Muscle layer of colon (tissue), 2 donors: ENCODE measurements around the gene SMC1B.
A peak's percentile ranks its signal among the peaks of the same experiment; 100 is the strongest.

Experiments used
- H3K27ac ChIP-seq: one replicate; pipeline ENCODE4 v1.7.0; 2013; ENCODE audit warnings: low read depth, mild to moderate bottlenecking, low read length, moderate library complexity
- H3K27me3 ChIP-seq, 2 donors: one replicate each; pipeline ENCODE4 v1.7.0; 2013; ENCODE audit warnings: low read length in 2 of 2, mild to moderate bottlenecking in 2 of 2; ENCODE audit not compliant: insufficient read depth in 2 of 2, control insufficient read depth in 1 of 2
- H3K36me3 ChIP-seq: one replicate; pipeline ENCODE4 v1.7.0; 2013; ENCODE audit warnings: mild to moderate bottlenecking, low read length; ENCODE audit not compliant: insufficient read depth
- H3K4me1 ChIP-seq: one replicate; pipeline ENCODE4 v1.7.0; 2013; ENCODE audit warnings: mild to moderate bottlenecking, low read length; ENCODE audit not compliant: insufficient read depth
- H3K4me3 ChIP-seq, 2 donors: one replicate each; pipeline ENCODE4 v1.7.0; 2013; ENCODE audit warnings: low read length in 2 of 2, low read depth in 1 of 2, mild to moderate bottlenecking in 1 of 2, moderate library complexity in 1 of 2
- H3K9ac ChIP-seq: one replicate; pipeline ENCODE4 v1.7.0; 2013; ENCODE audit warnings: low read length
- H3K9me3 ChIP-seq: one replicate; pipeline ENCODE4 v1.7.0; 2013; ENCODE audit warnings: mild to moderate bottlenecking, low read length
- donor health status: abdominal sarcoma.
- donor health status: Adenocarcinoma of cecum.

SMC1B gene, protein sequence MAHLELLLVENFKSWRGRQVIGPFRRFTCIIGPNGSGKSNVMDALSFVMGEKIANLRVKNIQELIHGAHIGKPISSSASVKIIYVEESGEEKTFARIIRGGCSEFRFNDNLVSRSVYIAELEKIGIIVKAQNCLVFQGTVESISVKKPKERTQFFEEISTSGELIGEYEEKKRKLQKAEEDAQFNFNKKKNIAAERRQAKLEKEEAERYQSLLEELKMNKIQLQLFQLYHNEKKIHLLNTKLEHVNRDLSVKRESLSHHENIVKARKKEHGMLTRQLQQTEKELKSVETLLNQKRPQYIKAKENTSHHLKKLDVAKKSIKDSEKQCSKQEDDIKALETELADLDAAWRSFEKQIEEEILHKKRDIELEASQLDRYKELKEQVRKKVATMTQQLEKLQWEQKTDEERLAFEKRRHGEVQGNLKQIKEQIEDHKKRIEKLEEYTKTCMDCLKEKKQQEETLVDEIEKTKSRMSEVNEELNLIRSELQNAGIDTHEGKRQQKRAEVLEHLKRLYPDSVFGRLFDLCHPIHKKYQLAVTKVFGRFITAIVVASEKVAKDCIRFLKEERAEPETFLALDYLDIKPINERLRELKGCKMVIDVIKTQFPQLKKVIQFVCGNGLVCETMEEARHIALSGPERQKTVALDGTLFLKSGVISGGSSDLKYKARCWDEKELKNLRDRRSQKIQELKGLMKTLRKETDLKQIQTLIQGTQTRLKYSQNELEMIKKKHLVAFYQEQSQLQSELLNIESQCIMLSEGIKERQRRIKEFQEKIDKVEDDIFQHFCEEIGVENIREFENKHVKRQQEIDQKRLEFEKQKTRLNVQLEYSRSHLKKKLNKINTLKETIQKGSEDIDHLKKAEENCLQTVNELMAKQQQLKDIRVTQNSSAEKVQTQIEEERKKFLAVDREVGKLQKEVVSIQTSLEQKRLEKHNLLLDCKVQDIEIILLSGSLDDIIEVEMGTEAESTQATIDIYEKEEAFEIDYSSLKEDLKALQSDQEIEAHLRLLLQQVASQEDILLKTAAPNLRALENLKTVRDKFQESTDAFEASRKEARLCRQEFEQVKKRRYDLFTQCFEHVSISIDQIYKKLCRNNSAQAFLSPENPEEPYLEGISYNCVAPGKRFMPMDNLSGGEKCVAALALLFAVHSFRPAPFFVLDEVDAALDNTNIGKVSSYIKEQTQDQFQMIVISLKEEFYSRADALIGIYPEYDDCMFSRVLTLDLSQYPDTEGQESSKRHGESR

DNA sequence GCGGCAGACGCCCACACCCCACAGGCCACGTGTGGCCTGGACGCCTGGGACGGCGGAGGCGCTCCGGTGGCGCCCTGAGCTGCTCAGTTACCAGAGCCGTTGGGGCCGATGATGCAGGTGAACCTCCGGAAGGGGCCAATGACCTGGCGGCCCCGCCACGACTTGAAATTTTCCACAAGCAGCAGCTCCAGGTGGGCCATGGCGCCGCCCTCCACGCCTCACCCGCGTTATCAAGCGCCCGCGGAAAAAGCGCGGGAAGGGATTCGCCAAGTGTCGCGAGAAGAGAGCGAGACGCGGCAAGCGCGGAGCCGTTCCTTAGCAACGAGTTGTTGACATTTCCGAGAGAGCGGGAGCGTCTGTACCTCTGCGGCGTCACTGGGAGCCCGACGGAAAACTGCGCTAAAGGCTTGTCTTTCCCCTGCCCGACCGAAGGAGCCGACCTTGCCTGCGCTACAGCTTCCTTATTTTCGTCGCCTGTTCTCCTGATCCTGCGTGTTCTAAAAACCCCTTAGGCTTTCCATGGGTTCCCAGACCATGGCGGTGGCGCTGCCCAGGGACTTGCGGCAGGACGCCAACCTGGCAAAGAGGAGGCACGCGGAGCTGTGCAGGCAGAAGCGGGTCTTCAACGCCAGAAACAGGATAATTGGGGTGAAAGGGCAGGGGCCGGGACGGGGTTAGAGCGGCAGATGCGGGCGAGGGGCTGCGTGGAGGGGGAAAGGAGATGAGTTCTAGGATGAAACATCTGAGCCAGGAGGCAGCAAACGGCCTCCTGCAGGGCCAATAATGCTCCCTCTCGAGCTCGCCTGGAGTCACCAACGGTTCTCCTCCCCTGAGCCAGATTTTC lies at the start of gene SMC1B, which contains the start of gene RIBC2:
Gene SMC1B, minus strand, starts transcription at position 232 of the 844 bp plus-strand sequence. Its CDS starts 32 bp downstream, at position 200.
Gene RIBC2, plus strand, starts transcription at position 326 of the 844 bp plus-strand sequence. Its CDS starts 194 bp downstream, at position 520.
- Histone ChIP-seq H3K4me1 (no peaks in the 10 kb centered on the region), H3K9ac (no peak within 1 kb of the TSS), H3K4me3 (peak within 1 kb of the TSS; percentile 6 to 63), H3K36me3 (no peaks in the 10 kb centered on the region), H3K27me3 (peaks cover 0 to 7% of the 10 kb centered on the region in 2 donors), H3K27ac (no peak within 1 kb of the TSS), H3K9me3 (no peaks in the 10 kb centered on the region)

DNA sequence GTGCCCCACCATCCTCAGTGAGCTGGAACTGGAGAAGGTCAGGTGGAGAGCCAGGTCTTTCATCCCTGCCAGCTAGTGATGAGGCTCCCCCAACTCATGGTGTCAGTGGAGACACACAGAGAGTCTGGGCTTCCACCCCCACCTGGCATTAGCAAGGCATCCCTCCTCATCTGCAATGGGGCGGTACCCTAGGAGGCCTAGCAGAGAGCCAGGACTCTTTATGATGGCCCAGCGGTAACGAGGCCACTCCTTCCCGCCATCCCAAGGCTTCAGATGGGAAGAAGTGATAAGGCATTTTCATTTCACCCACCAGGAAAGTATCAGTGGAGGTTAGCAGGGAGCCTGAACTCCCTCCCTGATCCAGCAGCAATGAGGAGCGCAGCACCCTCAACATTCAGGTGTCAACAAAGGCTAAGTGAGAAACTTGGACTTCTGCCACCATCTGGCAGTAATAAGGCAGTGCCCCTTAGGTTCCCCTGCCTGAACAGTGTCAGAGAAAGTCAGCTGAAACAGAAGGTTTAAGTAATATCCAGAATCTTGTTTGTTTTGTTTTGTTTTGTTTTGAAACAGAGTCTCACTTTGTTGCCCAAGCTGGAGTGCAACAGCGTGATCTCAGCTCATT lies 48.7 kb upstream of the SMC1B start:
- Histone ChIP-seq H3K27ac (no peak overlapping the region), H3K36me3 (no peaks in the 10 kb centered on the region), H3K4me3 (no peak overlapping the region), H3K27me3 (no peaks in the 10 kb centered on the region), H3K4me1 (peaks cover 9% of the 10 kb centered on the region), H3K9ac (no peak overlapping the region), H3K9me3 (no peaks in the 10 kb centered on the region)

DNA sequence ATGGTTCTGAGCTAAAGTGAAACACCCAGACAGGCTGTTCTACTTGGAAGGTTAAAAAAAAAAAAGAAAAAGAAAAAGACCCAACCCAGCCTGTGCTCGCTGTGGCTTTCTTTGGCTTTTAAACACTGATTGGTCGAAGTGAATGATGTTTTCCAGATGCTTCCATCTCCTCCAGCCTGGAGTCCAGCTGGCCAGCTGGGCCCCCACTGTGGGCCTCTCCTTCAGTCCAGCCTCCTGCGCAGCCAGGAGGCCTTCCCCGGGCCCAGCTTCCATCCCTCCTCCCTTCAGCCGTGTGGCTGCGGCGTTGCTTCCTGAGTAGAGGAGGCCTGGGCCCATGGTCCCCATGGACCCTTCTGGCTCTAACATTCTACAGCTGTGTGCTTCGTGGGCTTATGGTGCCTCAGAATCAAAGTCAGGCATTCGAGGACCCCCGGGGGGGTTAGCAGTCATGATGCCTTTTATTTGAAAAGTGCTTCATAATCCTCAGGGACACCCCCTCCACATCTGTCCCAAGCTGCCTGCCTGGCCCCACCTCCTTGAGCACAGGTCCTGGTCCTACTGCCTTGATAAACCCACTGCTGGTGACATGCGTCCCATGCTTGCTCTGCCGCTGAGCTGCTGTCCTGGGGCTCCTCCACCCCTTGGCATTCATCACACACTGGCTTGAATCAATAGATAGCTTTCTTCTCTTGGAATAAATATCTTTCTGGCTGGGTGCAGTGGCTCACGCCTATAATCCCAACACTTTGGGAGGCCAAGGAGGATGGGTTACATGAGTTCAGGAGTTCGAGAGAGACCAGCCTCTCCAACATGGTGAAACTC lies 47.1 kb upstream of the SMC1B start:
- H3K27me3 ChIP-seq: no peaks in the 10 kb centered on the region
- no peak overlapping the region for H3K4me3 ChIP-seq
- H3K27ac ChIP-seq: peak overlapping the region; percentile 24
- no peaks in the 10 kb centered on the region for H3K9me3 ChIP-seq
- H3K9ac ChIP-seq: no peak overlapping the region
- no peaks in the 10 kb centered on the region for H3K36me3 ChIP-seq
- H3K4me1 ChIP-seq: peaks cover 9% of the 10 kb centered on the region

DNA sequence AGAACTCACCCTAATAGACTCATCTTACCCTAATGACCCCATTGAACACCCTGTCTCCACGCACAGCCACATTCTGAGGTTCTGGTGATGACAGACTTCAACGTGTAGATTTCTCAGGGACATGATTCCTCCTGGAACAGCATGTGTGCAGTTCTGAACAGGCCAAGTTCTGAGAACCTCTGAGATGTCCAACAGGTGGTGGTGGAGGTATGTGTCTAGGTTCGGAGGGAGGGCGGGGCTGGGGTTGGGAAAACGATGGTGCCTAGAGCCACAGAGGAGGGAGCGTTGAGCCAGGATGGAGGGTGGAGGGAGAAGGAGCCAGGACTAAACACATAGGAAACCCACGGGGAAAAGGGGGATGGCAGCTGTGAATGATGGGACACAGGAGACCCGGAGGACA lies 45.8 kb upstream of the SMC1B start:
- Histone ChIP-seq H3K4me3 (no peak overlapping the region), H3K27ac (no peak overlapping the region), H3K4me1 (peaks cover 9% of the 10 kb centered on the region), H3K27me3 (no peaks in the 10 kb centered on the region), H3K36me3 (no peaks in the 10 kb centered on the region), H3K9ac (no peak overlapping the region), H3K9me3 (no peaks in the 10 kb centered on the region)

DNA sequence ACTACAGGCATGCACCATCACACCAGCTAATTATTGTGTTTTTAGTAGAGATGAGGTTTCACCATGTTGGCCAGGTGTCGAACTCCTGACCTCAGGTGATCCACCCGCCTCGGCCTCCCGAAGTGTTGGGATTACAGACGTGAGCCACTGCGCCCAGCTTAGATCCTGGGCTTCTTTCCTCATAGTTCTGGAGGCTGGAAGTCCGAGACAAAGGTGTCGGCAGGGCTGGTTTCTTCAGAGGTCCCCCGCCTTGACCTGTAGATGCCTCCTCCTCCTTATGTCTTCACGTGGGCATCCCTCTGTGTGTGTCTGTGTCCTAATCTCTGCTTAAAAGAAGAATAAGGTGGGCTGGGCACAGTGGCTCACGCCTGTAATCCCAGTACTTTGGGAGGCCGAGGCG lies 45.1 kb upstream of the SMC1B start:
- Histone ChIP-seq H3K9ac (no peak overlapping the region), H3K27ac (no peak overlapping the region), H3K9me3 (no peaks in the 10 kb centered on the region), H3K4me3 (no peak overlapping the region), H3K36me3 (no peaks in the 10 kb centered on the region), H3K4me1 (peaks cover 9% of the 10 kb centered on the region), H3K27me3 (no peaks in the 10 kb centered on the region)

DNA sequence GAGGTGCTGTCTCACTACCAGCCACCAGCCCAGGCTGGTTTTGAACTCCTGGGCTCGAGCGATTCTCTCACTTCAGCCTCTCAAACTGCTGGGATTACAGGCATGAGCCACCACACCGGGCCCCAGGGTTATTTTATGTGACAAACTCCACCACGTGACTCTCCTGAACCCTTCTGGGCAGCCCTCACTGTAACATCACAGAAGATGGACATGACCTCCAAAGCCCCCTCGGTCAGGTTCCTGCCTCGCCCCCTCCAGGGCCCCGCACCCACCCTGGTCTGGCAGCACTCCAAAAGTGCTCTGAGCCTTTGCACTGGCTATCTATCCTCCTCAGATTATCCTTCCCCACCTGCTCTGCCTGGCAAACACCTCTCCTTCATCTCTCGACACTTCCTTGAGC lies 43.4 kb upstream of the SMC1B start:
- no peaks in the 10 kb centered on the region for H3K36me3 ChIP-seq
- peaks cover 18% of the 10 kb centered on the region for H3K4me1 ChIP-seq
- no peak overlapping the region for H3K27ac ChIP-seq
- no peaks in the 10 kb centered on the region for H3K9me3 ChIP-seq
- no peak overlapping the region for H3K4me3 ChIP-seq
- H3K27me3 ChIP-seq: no peaks in the 10 kb centered on the region
- no peak overlapping the region for H3K9ac ChIP-seq

DNA sequence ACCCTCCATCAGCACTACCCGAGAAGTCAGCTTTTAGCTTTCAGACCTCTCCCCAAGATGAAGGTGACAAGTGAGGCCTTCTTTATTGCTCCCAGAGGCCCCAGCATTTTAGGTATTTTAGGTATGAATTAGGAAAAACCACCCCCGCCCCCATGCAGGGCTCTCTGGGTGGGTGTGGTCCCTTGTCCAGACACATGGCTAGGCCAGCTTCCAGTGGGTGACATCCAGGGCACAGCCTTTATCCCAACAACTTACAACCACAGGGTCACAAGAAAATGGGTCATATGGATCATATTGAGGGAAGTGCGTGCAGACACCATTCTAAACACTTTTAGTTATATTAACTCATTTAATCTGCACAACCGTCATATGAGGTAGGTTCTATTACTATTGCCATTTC lies 42.2 kb upstream of the SMC1B start:
- H3K9me3 ChIP-seq: no peaks in the 10 kb centered on the region
- peaks cover 23% of the 10 kb centered on the region for H3K4me1 ChIP-seq
- no peak overlapping the region for H3K4me3 ChIP-seq
- no peak overlapping the region for H3K27ac ChIP-seq
- no peaks in the 10 kb centered on the region for H3K36me3 ChIP-seq
- no peaks in the 10 kb centered on the region for H3K27me3 ChIP-seq
- H3K9ac ChIP-seq: no peak overlapping the region

DNA sequence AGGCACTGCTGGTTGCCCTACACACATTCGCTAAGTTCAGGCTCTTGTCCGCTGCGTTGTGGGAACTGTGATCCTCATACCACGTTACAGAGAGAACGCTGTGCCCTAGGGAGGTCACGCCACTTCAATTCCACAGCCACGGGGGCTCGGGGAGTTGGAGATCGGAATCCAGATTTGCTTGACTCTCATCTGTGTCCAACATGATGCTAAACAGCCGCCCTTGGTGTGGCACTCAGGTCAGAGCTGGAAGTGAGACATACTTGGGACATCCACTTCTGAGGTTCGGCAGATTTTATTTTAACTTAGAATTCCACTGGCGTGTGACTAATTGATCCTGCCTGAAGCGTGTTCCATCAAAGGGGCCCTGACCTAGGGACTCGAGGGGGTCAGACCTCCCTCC lies 41.8 kb upstream of the SMC1B start:
- Histone ChIP-seq H3K9me3 (no peaks in the 10 kb centered on the region), H3K27ac (no peak overlapping the region), H3K9ac (no peak overlapping the region), H3K36me3 (no peaks in the 10 kb centered on the region), H3K4me3 (no peak overlapping the region), H3K27me3 (no peaks in the 10 kb centered on the region), H3K4me1 (peaks cover 24% of the 10 kb centered on the region)

DNA sequence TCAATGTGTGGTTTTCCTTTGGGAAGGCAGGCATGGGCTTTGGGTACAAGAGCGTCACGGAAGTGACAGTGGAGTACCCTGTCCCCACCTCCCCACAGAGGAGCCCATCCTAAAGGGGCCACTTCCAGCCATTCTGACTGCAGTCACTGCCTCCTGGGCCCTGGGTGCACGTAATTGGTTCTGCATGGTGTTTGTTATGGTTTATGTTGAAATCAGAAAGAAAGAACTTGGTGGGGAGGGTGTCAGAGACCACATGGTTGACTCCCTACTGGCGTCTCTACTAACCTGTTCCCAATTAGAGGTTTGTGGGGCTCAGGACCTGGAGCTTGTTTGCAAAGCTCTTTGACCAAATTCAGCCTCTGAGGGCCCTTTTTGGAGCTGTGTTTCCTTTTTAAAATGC lies 40.9 kb upstream of the SMC1B start:
- Histone ChIP-seq H3K27ac (no peak overlapping the region), H3K9ac (no peak overlapping the region), H3K27me3 (no peaks in the 10 kb centered on the region)

DNA sequence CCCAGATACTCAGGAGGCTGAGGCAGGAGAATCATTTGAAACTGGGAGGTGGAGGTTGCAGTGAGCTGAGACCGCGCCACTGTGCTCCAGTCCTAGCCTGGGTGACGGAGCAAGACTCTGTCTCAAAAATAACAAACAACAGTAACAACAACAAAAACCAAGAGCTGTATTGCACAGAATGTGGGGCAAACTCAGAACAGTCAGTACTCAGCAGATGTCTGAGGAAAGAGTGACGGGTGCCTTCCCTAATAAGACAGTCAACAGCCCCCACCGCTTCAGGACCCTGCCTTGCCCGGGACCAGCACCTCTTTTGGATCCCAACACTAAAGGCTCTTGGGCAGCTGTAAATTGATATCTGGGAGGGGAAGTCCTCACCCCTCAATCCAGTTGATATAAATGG lies 40.4 kb upstream of the SMC1B start:
- H3K27ac ChIP-seq: no peak overlapping the region
- peaks cover 24% of the 10 kb centered on the region for H3K4me1 ChIP-seq
- H3K4me3 ChIP-seq: no peak overlapping the region

More for the DNA sequence above, 40.9 kb upstream of the SMC1B start:
- peaks cover 24% of the 10 kb centered on the region for H3K4me1 ChIP-seq
- no peak overlapping the region for H3K4me3 ChIP-seq
- no peaks in the 10 kb centered on the region for H3K36me3 ChIP-seq
- H3K9me3 ChIP-seq: no peaks in the 10 kb centered on the region

More for the DNA sequence above, 40.4 kb upstream of the SMC1B start:
- no peaks in the 10 kb centered on the region for H3K27me3 ChIP-seq
- H3K9ac ChIP-seq: no peak overlapping the region
- no peaks in the 10 kb centered on the region for H3K9me3 ChIP-seq
- no peaks in the 10 kb centered on the region for H3K36me3 ChIP-seq
